CD4-positive, alpha-beta T cell treated with Interleukin-2 at 100 ng/mL for 4 hours (primary cell): ENCODE measurements around the gene COL13A1.

Experiments used
- DNase-seq: peaks from one replicate; pipeline ENCODE4 v3.0.0-alpha.2; 2020; ENCODE audit warnings: low spot score

The COL13A1 gene

GRCh38 chr10:69867699-69868558 is 66.2 kb downstream of the COL13A1 start:
- DNase-seq = no peak

GRCh38 chr10:69868821-69869220 is 67.1 kb downstream of the COL13A1 start:
- no peak for DNase-seq

GRCh38 chr10:69869291-69869961 is 67.7 kb downstream of the COL13A1 start:
- no peak for DNase-seq

GRCh38 chr10:69870591-69870990 is 68.9 kb downstream of the COL13A1 start:
- no peak for DNase-seq

- DNase-seq = no peak
Measured at GRCh38 chr10:69871074-69871473, 69.4 kb downstream of the COL13A1 start.

- no peak for DNase-seq
Measured at GRCh38 chr10:69872323-69872722, 70.6 kb downstream of the COL13A1 start.

- no peak for DNase-seq
Measured at GRCh38 chr10:69873135-69873639, 71.5 kb downstream of the COL13A1 start.

- no peak for DNase-seq
Measured at GRCh38 chr10:69874449-69874848, 72.7 kb downstream of the COL13A1 start.

- DNase-seq = no peak
Measured at GRCh38 chr10:69875856-69876255, 74.2 kb downstream of the COL13A1 start.

GRCh38 chr10:69876286-69876685 is 74.6 kb downstream of the COL13A1 start:
- no peak for DNase-seq

GRCh38 chr10:69876931-69877330 is 75.2 kb downstream of the COL13A1 start:
- no peak for DNase-seq

GRCh38 chr10:69878038-69878437 is 76.3 kb downstream of the COL13A1 start:
- no peak for DNase-seq

GRCh38 chr10:69878951-69879350 is 77.2 kb downstream of the COL13A1 start:
- DNase-seq = no peak

- no peak for DNase-seq
Measured at GRCh38 chr10:69879634-69880257, 78.0 kb downstream of the COL13A1 start.

- no peak for DNase-seq
Measured at GRCh38 chr10:69880301-69881081, 78.8 kb downstream of the COL13A1 start.

- no peak for DNase-seq
Measured at GRCh38 chr10:69881202-69881601, 79.5 kb downstream of the COL13A1 start.

- no peak for DNase-seq
Measured at GRCh38 chr10:69883310-69884023, 81.8 kb downstream of the COL13A1 start.

- DNase-seq = no peak
Measured at GRCh38 chr10:69884024-69884367, 82.3 kb downstream of the COL13A1 start.

GRCh38 chr10:69884686-69885085 is 83.0 kb downstream of the COL13A1 start:
- no peak for DNase-seq

GRCh38 chr10:69885379-69886013 is 83.8 kb downstream of the COL13A1 start:
- DNase-seq = no peak
